Karpas-422 (cell line): Measurements from ENCODE around the gene PABPC4L. TPM values are rescaled to one million over a fixed set of nuclear protein-coding genes. Genes with fewer than 3 reads are reported as not detected.
A peak's percentile ranks its signal among the peaks of the same experiment; 100 is the strongest.
"Not testable (repeated sequence)": the region's sequence is repeated elsewhere in the genome, so short reads cannot be mapped to it uniquely, and the experiment has no call there.

Experiments
- DNase-seq: peaks from one replicate; pipeline ENCODE4 v3.0.0-alpha.2; 2015
- H2AFZ ChIP-seq: fragments of 200-600 bp; sonication (generic); 2 replicates; pipeline ENCODE4 v1.6.1; 2014; ENCODE audit warnings: antibody characterized with exemption, low read length, mixed read lengths
- H3K27ac ChIP-seq: fragments of 200-600 bp; sonication (generic); 2 replicates; pipeline ENCODE4 v1.5.1; 2014; ENCODE audit warnings: mild to moderate bottlenecking, low read length, moderate library complexity
- H3K27me3 ChIP-seq: fragments of 200-600 bp; sonication (generic); 2 replicates; pipeline ENCODE4 v1.6.1; 2014; ENCODE audit warnings: low read length, mixed read lengths
- H3K36me3 ChIP-seq: fragments of 200-600 bp; sonication (generic); 2 replicates; pipeline ENCODE4 v1.6.1; 2014; ENCODE audit warnings: low read length, mixed read lengths; ENCODE audit not compliant: insufficient read depth
- H3K4me1 ChIP-seq: fragments of 200-600 bp; sonication (generic); 2 replicates; pipeline ENCODE4 v1.6.1; 2014; ENCODE audit warnings: mild to moderate bottlenecking, low read length, mixed read lengths
- H3K4me2 ChIP-seq: fragments of 200-600 bp; sonication (generic); 2 replicates; pipeline ENCODE4 v1.6.1; 2014; ENCODE audit warnings: low read length, low read depth, mild to moderate bottlenecking; ENCODE audit not compliant: poor library complexity, severe bottlenecking
- H3K4me3 ChIP-seq: fragments of 200-600 bp; sonication (generic); 2 replicates; pipeline ENCODE4 v1.5.1; 2014; ENCODE audit warnings: mild to moderate bottlenecking, antibody characterized with exemption, low read length, mixed read lengths
- H3K79me2 ChIP-seq: fragments of 200-600 bp; sonication (generic); 2 replicates; pipeline ENCODE4 v1.6.1; 2014; ENCODE audit warnings: mild to moderate bottlenecking, low read length, mixed read lengths
- H3K9ac ChIP-seq: fragments of 200-600 bp; sonication (generic); 2 replicates; pipeline ENCODE4 v1.6.0; 2014; ENCODE audit warnings: low read length
- H3K9me2 ChIP-seq: fragments of 200-600 bp; sonication (generic), shearing (Covaris generic); replicated peaks from 2 replicates; pipeline ENCODE4 v1.6.0; 2014; ENCODE audit warnings: mild to moderate bottlenecking, low read length, moderate library complexity; ENCODE audit not compliant: insufficient read depth
- H3K9me3 ChIP-seq: fragments of 300-700, 200-600 bp; sonication (generic); 2 replicates; pipeline ENCODE4 v1.6.1; 2014; ENCODE audit warnings: low read length, mixed read lengths
- H4K20me1 ChIP-seq: fragments of 200-600 bp; sonication (generic); 2 replicates; pipeline ENCODE4 v1.6.1; 2014; ENCODE audit warnings: mild to moderate bottlenecking, antibody characterized with exemption, low read length, low read depth; ENCODE audit not compliant: insufficient read depth
- total RNA-seq: library from RNA; depleted of rRNA; stranded (reverse); fragments of >200 nt; shearing (Covaris generic); gene quantifications from 2 replicates; pipeline ENCODE4 v1.2.3, GENCODE V29; 2014; ENCODE audit warnings: low replicate concordance; rRNA removed

The PABPC4L gene
- not detected in 2 replicates for total RNA-seq

DNA sequence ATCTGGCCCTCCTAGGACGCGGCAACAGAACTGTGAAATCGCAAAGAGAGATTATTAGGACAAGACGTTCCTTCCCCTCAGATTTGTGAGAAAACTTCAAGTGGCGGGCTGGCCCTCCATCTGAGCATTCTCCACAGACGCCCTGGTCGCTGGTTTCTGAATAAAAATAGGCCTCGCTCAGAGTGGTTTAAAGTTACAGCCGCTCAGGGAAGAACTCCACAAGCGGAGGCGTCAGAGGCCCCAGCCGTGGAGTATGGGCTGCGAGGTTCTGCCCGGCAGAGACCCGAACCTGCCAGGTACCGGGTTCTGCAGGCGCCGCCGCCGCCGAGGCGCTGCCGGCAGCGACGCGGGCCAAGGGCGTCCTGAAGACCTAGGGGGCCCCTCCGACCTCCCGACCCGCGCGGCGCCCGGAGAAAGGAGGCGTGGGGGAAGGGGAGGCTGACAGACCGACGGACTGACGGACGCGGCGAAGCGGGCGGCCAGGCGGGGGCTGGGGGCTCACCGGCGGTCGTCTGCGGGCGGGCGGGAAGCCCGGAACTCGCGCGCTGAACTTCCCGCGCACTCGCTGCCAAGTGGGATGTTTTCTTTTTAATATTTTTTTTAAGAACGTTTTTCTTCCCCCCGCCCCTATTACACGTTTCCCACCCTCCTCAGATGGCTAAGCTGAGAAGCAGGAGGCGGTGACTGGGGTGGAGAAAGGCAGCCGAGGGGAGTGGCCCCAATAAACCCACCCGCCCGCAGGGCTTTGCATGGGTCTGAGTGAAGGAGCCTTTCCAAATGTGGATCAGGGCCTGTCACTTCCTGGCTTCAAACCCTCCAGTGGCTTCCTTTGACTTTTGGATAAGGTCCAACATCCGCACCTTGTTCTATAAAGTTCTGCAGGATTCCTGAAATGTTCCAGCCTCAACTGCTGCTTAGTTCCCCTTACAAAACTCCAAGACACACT lies at the start of gene PABPC4L:
Gene PABPC4L (minus strand): TSS at position 574 of the 946 bp plus-strand sequence. CDS start 770 bp downstream, outside the sequence.
- Histone ChIP-seq H3K27me3 (no peaks in the 10 kb centered on the region), H4K20me1 (no peaks in the 10 kb centered on the region), H3K4me2 (no peak within 1 kb of the TSS), H3K36me3 (no peaks in the 10 kb centered on the region), H3K4me3 (no peak within 1 kb of the TSS), H3K27ac (no peak within 1 kb of the TSS), H3K9me3 (0 out of 2 replicates have a peak, but pooled peaks cover 6% of the 10 kb centered on the region), H2AFZ (no peak within 1 kb of the TSS), H3K9me2 (no peaks in the 10 kb centered on the region), H3K4me1 (no peaks in the 10 kb centered on the region), H3K9ac (no peak within 1 kb of the TSS), H3K79me2 (no peaks in the 10 kb centered on the region)
- no peak for DNase-seq

DNA sequence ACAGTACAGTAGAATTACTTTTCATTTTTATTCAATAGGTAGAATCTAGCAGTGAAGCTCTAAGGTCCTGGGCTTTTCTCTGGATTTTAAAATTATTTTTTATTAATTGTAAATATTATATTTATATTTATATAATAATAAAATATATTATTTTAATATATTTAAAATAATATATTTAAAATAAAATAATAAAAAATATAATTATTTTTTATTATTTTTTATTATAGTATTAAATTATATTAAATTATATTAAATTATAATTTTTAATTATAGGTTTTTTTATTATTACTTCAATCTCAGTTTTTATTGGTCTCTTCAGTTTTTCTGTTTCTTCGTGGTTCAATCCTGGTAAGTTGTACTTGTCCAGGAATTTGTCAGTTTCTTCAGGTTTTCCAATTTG lies 49.7 kb upstream of the PABPC4L start:
- Histone ChIP-seq H3K9me3 (peaks cover 9% of the 10 kb centered on the region; the same call in 1 of the 2 replicates), H3K27ac (no peak overlapping the region), H3K9ac (no peak overlapping the region), H4K20me1 (no peaks in the 10 kb centered on the region), H3K79me2 (no peaks in the 10 kb centered on the region), H3K4me3 (no peak overlapping the region), H3K4me1 (no peaks in the 10 kb centered on the region), H2AFZ (no peak overlapping the region), H3K4me2 (no peak overlapping the region), H3K27me3 (no peaks in the 10 kb centered on the region), H3K36me3 (no peaks in the 10 kb centered on the region), H3K9me2 (no peaks in the 10 kb centered on the region)
- no peak for DNase-seq

DNA sequence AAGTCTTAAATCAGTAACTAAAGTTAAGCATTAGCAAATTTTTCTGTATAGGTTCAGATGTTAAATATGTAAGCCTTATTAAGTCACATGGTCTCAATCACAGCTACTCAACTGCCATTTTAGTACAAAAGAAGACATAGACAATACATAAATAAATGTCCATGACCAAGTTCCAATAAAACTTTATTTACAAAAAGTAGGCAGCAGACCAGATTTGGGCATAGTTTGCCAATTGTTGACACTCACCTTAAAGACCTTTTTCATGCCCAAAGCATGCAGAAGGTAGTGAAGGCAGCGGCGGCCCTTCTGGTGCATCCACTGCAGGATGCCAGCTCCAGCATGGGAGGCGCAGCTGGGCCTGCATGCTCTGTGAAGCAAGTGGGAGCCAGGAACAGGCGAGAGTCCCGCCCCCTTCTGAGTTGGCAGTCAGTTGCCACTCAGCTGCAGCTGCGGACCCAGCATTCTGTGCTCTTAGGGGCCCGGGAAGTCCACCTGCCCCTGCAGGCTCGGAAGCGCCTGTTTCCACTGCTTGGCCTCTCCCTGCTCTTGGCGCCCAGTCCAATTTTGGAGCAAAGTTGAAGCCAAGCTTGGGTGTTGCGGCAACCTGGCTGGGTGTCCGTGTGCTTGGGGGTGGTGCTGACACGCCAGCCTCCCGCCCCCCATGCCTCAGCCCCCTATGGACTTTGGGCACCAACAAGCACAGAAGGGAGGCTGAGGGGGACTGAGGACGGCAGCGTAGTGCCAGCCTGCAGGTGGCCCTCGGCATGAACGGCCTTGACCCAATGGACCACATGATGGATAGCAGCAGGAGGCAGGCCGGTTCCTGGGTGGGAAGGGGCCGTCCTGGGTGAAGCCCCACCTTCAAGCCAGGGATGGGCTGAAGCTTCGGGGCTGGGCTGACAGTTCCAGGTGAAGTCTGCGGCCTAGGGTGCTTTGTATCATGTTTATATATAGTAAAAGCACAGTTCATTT lies 42.4 kb upstream of the PABPC4L start:
- H4K20me1 ChIP-seq = no peaks in the 10 kb centered on the region
- no peak overlapping the region for H3K4me2 ChIP-seq
- no peak for DNase-seq
- no peak overlapping the region for H3K9ac ChIP-seq
- H3K4me1 ChIP-seq = no peaks in the 10 kb centered on the region
- no peak overlapping the region for H2AFZ ChIP-seq
- 0 out of 2 replicates have a peak, but pooled peaks cover 2% of the 10 kb centered on the region for H3K9me3 ChIP-seq
- H3K9me2 ChIP-seq = no peaks in the 10 kb centered on the region
- no peak overlapping the region for H3K4me3 ChIP-seq
- no peaks in the 10 kb centered on the region for H3K79me2 ChIP-seq
- H3K27me3 ChIP-seq = no peaks in the 10 kb centered on the region
- no peak overlapping the region for H3K27ac ChIP-seq
- no peaks in the 10 kb centered on the region for H3K36me3 ChIP-seq

DNA sequence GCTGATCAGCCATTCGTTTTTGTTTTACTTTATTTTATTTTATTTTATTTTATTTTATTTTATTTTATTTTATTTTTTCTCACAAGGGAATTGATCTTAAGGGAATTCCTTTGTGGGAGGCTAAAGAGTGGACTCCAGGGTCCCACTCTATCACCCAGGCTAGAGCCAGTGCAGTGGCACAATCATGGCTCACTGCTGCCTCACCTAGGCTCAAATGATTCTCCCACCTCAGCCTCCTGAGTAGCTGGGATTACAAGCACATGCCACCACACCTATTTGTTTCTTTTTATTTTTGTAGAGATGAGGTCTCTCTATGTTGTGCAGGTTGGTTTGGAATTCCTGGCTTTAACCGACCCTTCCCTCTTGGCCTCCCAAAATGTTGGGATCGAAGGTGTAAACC lies 17.5 kb upstream of the PABPC4L start:
- DNase-seq = no peak
- Histone ChIP-seq H3K4me2 (no peak overlapping the region), H3K4me3 (no peak overlapping the region), H3K4me1 (no peaks in the 10 kb centered on the region), H3K36me3 (no peaks in the 10 kb centered on the region), H3K9me3 (no peaks in the 10 kb centered on the region), H2AFZ (no peak overlapping the region), H3K79me2 (no peaks in the 10 kb centered on the region), H3K9ac (no peak overlapping the region), H3K27me3 (no peaks in the 10 kb centered on the region), H3K27ac (no peak overlapping the region), H4K20me1 (no peaks in the 10 kb centered on the region), H3K9me2 (no peaks in the 10 kb centered on the region)

DNA sequence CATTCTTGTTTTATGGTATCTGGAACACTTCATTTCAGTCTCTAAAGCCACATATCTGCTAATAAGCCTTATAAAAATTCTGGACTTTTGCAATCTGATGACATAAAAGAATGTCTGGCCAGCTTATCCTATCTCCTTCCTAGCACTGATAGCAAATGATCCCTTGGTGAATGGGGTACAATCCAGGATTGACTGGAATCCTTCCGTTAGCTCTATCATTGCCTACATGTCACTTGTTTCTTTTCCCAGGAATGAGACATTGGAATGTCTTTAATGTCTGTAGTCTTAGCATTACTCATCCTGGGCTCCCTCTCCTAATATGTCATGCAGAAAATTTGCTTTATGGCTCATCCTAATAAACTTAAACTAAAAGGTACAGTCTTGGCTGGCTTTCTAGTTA lies 14.8 kb upstream of the PABPC4L start:
- Histone ChIP-seq H3K4me2 (no peak overlapping the region), H3K79me2 (no peaks in the 10 kb centered on the region), H3K27me3 (no peaks in the 10 kb centered on the region), H3K4me1 (no peaks in the 10 kb centered on the region), H3K4me3 (no peak overlapping the region), H3K36me3 (no peaks in the 10 kb centered on the region), H3K27ac (no peak overlapping the region), H3K9ac (no peak overlapping the region), H4K20me1 (no peaks in the 10 kb centered on the region), H3K9me2 (no peaks in the 10 kb centered on the region), H2AFZ (0 out of 2 replicates have a peak overlapping the region, but pooled peaks have one; percentile 8), H3K9me3 (no peaks in the 10 kb centered on the region)
- DNase-seq = no peak

DNA sequence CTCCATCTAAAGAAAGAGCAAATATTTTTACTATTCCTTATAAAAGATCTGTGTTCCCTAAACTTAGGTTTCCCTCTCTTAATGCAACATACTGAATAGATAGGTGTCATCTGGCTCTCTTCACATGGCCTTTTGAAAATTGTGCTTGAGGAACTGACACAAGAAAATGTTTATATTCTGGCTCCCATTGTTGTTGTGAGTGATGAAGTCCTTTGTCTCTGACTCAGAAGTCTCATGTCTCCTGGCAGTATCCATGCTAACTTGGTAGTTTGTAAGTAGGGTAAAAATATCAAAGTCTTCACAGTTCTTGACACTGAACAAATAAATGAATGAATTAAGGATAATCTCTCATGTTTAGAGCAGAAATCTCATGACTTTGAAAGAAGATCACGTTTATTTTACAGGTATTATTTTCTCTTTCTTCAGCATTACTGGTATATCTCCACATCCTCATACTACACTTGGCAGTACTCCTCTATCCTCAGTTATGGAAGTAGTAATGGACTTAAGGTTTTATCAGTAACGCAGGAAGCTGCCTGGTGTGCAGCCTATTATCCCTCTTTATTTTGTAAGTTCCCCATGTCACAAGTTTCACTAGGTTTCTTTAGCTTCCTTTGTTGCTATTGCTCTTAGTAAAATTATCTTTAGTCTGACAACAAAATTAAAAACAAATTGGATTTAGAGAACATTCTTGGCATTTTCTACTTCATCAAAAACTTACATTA lies 14.2 kb upstream of the PABPC4L start:
- no peak overlapping the region for H3K9ac ChIP-seq
- no peaks in the 10 kb centered on the region for H3K79me2 ChIP-seq
- H4K20me1 ChIP-seq = no peaks in the 10 kb centered on the region
- H3K4me2 ChIP-seq = no peak overlapping the region
- H3K27me3 ChIP-seq = no peaks in the 10 kb centered on the region
- H3K4me1 ChIP-seq = no peaks in the 10 kb centered on the region
- no peaks in the 10 kb centered on the region for H3K36me3 ChIP-seq
- H2AFZ ChIP-seq = no peak overlapping the region
- H3K4me3 ChIP-seq = no peak overlapping the region
- no peak for DNase-seq
- H3K9me3 ChIP-seq = no peaks in the 10 kb centered on the region
- no peak overlapping the region for H3K27ac ChIP-seq
- H3K9me2 ChIP-seq = no peaks in the 10 kb centered on the region

DNA sequence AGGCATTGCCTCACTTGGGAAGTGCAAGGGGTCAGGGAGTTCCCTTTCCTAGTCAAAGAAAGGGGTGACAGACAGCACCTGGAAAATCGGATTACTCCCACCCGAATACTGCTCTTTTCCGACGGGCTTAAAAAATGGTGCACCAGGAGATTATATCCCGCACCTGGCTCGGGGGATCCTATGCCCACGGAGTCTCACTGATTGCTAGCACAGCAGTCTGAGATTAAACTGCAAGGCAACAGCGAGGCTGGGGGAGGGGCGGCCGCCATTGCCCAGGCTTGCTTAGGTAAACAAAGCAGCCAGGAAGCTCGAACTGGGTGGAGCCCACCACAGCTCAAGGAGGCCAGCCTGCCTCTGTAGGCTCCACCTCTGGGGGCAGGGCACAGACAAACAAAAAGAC lies 6.4 kb upstream of the PABPC4L start:
- H4K20me1 ChIP-seq, H2AFZ ChIP-seq, H3K9me3 ChIP-seq, H3K4me2 ChIP-seq, H3K9ac ChIP-seq, H3K9me2 ChIP-seq, DNase-seq, H3K27me3 ChIP-seq, H3K4me1 ChIP-seq, H3K27ac ChIP-seq, H3K79me2 ChIP-seq, H3K36me3 ChIP-seq, H3K4me3 ChIP-seq: not testable (repeated sequence)
